Activated effector memory CD4-positive, alpha-beta T cell treated with anti-CD3 and anti-CD28 coated beads, Interleukin-2, amount 50 U/mL, for 16 hours (primary cell): ENCODE results near the gene MEGF6.

Experiments
- DNase-seq: peaks from one replicate; pipeline ENCODE4 v3.0.0-alpha.2; 2020

MEGF6 gene

GRCh38 chr1:3606779-3607702 is 4.3 kb downstream of the MEGF6 start:
- no peak for DNase-seq

GRCh38 chr1:3604997-3605823 is 6.1 kb downstream of the MEGF6 start:
- no peak for DNase-seq

- DNase-seq, result no peak
Observed at GRCh38 chr1:3604468-3604974, 6.8 kb downstream of the MEGF6 start.

- DNase-seq, result no peak
Observed at GRCh38 chr1:3603571-3604467, 7.5 kb downstream of the MEGF6 start.

GRCh38 chr1:3603156-3603555 is 8.2 kb downstream of the MEGF6 start:
- no peak for DNase-seq

- no peak for DNase-seq
Observed at GRCh38 chr1:3602375-3602774, 8.9 kb downstream of the MEGF6 start.

- no peak for DNase-seq
Observed at GRCh38 chr1:3601743-3602142, 9.6 kb downstream of the MEGF6 start.

GRCh38 chr1:3600354-3600753 is 11.0 kb downstream of the MEGF6 start:
- DNase-seq, result no peak

GRCh38 chr1:3599816-3600215 is 11.5 kb downstream of the MEGF6 start:
- no peak for DNase-seq

- no peak for DNase-seq
Observed at GRCh38 chr1:3599286-3599811, 12.0 kb downstream of the MEGF6 start.

- no peak for DNase-seq
Observed at GRCh38 chr1:3598522-3599285, 12.6 kb downstream of the MEGF6 start.

- no peak for DNase-seq
Observed at GRCh38 chr1:3598051-3598491, 13.2 kb downstream of the MEGF6 start.

GRCh38 chr1:3597599-3597964 is 13.7 kb downstream of the MEGF6 start:
- DNase-seq, result no peak

GRCh38 chr1:3596663-3597598 is 14.4 kb downstream of the MEGF6 start:
- DNase-seq, result no peak

- DNase-seq, result no peak
Observed at GRCh38 chr1:3595949-3596348, 15.4 kb downstream of the MEGF6 start.

GRCh38 chr1:3594706-3595377 is 16.5 kb downstream of the MEGF6 start:
- no peak for DNase-seq

GRCh38 chr1:3593745-3594144 is 17.6 kb downstream of the MEGF6 start:
- DNase-seq, result no peak

GRCh38 chr1:3593334-3593733 is 18.0 kb downstream of the MEGF6 start:
- DNase-seq, result no peak

- DNase-seq, result no peak
Observed at GRCh38 chr1:3590951-3591865, 20.1 kb downstream of the MEGF6 start.
